AG04450 (cell line): ENCODE results near the gene KRTAP4-1. TPM values are rescaled to one million over a fixed set of nuclear protein-coding genes. Genes with fewer than 3 reads are reported as not detected.
"Not testable (repeated sequence)": the region's sequence is repeated elsewhere in the genome, so short reads cannot be mapped to it uniquely, and the experiment has no call there.

Experiments used
- CTCF ChIA-PET: fragments of 300-600, 350-600 bp; formaldehyde crosslinking; extraction: SDS; loops from one replicate; lab custom pipeline; 2022; ENCODE audit warnings: antibody characterized with exemption, inconsistent platforms; lab: Charles Lee
- POLR2A ChIA-PET: fragments of 350-600 bp; formaldehyde crosslinking; extraction: SDS; loops from one replicate; lab custom pipeline; 2021; ENCODE audit warnings: antibody characterized with exemption, inconsistent platforms; lab: Yijun Ruan, JAX
- DNase-seq: peaks from one replicate; pipeline ENCODE4 v3.0.0-alpha.2; 2011; ENCODE audit warnings: low read depth, low spot score
- H3K27ac ChIP-seq: one replicate; pipeline ENCODE4 v1.5.1; 2012; ENCODE audit warnings: low read depth, low read length, control low read depth
- H3K27me3 ChIP-seq: one replicate; pipeline ENCODE4 v1.6.0; 2012; ENCODE audit warnings: low read length; ENCODE audit not compliant: control insufficient read depth, insufficient read depth
- H3K4me3 ChIP-seq: 2 replicates; pipeline ENCODE4 v1.5.1; 2011; ENCODE audit warnings: mild to moderate bottlenecking, low read depth, low read length, control low read depth
- H3K9me3 ChIP-seq: 2 replicates; pipeline ENCODE4 v1.5.1; 2012; ENCODE audit warnings: low read length; ENCODE audit not compliant: control insufficient read depth, insufficient read depth
- polyA plus RNA-seq: library from polyadenylated mRNA; depleted of rRNA; stranded (reverse); fragments of >200 nt; gene quantifications from 2 replicates; pipeline ENCODE4 v1.2.3, GENCODE V29; 2011
- TF ChIP-seq, protein P1 (sequence below): IDR thresholded peaks from 2 replicates; pipeline ENCODE4 v1.5.1; 2011; ENCODE audit warnings: low read depth, low read length, control low read depth, inconsistent platforms

The KRTAP4-1 gene
- polyA plus RNA-seq, 1 experiment = not detected

DNA sequence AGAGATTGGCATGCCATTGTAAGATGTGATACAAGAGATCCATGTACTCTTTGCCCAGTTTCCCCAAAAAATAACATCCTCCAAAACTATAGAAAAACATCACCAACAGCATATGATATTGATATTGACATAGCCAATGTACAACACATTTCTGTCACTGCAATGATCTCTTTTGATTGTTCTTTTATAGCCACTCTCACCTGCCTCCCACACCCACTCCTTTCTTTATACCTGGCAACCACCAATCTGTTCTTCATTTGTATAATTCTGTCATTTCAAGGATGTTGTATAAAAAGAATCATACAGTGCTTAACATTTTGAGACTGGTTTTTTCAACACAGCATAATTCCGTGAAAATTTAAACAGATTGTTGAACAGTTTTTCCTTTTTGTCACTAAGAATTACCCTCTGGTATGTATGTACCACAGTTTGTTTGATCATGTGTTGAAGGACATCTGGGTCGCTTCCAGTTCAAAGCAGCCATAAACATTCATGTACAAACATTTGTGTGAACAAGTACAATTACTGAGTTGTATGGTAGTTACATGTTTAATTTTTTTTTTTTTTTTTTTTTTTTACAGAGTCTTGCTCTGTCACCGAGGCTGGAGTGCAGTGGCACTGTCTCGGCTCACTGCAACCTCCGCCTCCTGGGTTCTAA, 14.8 kb upstream of the KRTAP4-1 start:
- TF ChIP-seq, protein P1, sequence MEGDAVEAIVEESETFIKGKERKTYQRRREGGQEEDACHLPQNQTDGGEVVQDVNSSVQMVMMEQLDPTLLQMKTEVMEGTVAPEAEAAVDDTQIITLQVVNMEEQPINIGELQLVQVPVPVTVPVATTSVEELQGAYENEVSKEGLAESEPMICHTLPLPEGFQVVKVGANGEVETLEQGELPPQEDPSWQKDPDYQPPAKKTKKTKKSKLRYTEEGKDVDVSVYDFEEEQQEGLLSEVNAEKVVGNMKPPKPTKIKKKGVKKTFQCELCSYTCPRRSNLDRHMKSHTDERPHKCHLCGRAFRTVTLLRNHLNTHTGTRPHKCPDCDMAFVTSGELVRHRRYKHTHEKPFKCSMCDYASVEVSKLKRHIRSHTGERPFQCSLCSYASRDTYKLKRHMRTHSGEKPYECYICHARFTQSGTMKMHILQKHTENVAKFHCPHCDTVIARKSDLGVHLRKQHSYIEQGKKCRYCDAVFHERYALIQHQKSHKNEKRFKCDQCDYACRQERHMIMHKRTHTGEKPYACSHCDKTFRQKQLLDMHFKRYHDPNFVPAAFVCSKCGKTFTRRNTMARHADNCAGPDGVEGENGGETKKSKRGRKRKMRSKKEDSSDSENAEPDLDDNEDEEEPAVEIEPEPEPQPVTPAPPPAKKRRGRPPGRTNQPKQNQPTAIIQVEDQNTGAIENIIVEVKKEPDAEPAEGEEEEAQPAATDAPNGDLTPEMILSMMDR = no peak
- Histone ChIP-seq H3K27me3 (no peaks in the 10 kb centered on the region), H3K4me3 (no peak overlapping the region), H3K9me3 (no peaks in the 10 kb centered on the region), H3K27ac (no peak overlapping the region)
- no peak for DNase-seq
- ChIA-PET CTCF (no interaction called here), POLR2A (no interaction called here)

DNA sequence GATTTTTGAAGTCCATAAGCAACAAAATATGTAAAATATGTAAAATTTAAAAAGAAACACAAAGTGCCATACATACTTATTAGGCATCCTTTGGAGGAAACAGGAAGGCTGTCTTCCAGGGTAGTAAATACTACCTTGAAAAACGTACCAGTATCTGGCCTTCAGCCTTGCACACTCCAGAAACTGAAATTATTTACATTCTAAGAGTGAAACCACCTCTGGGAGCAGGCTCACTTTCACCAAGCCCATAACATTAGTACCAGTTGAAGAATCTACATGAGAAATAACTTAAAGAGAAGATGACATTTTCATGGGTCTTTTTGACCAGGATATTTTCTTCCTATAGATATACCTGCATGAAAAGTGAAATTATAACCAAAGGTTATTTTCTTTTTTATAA, 11.4 kb upstream of the KRTAP4-1 start:
- no peak for DNase-seq
- Histone ChIP-seq H3K4me3 (no peak overlapping the region), H3K9me3 (no peaks in the 10 kb centered on the region), H3K27ac (no peak overlapping the region), H3K27me3 (no peaks in the 10 kb centered on the region)
- TF ChIP-seq, protein P1 = no peak
- ChIA-PET CTCF (no interaction called here), POLR2A (no interaction called here)

DNA sequence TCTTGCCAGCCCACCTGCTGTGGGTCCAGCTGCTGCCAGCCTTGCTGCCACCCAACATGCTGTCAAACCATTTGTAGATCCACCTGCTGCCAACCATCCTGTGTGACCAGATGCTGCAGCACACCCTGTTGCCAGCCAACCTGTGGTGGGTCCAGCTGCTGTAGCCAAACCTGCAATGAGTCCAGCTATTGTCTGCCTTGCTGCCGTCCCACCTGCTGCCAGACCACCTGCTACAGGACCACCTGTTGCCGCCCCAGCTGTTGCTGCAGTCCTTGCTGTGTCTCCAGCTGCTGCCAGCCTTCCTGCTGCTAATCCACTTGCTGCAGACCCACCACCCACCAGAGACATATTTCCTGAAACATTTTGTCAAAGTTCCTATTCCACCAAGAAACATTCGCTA, 5.6 kb upstream of the KRTAP4-1 start:
- POLR2A ChIA-PET = no interaction called here
- H3K9me3 ChIP-seq = peaks cover 5% of the 10 kb centered on the region; the same call in 1 of the 2 replicates
- DNase-seq = no peak
- TF ChIP-seq, protein P1 = no peak
- CTCF ChIA-PET = interaction anchor here (0.6 kb wide), 1 partner anchor 132 kb away, joined by 3 read pairs; no protein-coding TSS in a partner anchor
- H3K27ac ChIP-seq = no peak overlapping the region
- no peak overlapping the region for H3K4me3 ChIP-seq
- peaks cover 6% of the 10 kb centered on the region for H3K27me3 ChIP-seq

DNA sequence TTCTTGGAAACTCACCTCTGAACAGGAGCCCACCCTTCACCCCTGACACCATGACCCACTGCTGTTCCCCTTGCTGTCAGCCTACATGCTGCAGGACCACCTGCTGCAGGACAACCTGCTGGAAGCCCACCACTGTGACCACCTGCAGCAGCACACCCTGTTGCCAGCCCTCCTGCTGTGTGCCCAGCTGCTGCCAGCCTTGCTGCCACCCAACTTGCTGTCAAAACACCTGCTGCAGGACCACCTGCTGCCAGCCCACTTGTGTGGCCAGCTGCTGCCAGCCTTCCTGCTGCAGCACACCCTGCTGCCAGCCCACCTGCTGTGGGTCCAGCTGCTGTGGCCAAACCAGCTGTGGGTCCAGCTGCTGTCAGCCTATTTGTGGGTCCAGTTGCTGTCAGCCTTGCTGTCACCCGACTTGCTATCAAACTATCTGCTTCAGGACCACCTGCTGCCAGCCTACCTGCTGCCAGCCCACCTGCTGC, 5.2 kb upstream of the KRTAP4-1 start, which contains the start of gene KRTAP9-1:
KRTAP9-1 (plus strand) TSS at position 51 of the 482 bp plus-strand sequence; CDS start at position 51, 0 bp downstream.
- H3K9me3 ChIP-seq, DNase-seq, H3K27me3 ChIP-seq, POLR2A ChIA-PET, H3K27ac ChIP-seq, H3K4me3 ChIP-seq: not testable (repeated sequence)
- CTCF ChIA-PET = interaction anchor here (0.6 kb wide), 1 partner anchor 132 kb away, joined by 3 read pairs; no protein-coding TSS in a partner anchor

DNA sequence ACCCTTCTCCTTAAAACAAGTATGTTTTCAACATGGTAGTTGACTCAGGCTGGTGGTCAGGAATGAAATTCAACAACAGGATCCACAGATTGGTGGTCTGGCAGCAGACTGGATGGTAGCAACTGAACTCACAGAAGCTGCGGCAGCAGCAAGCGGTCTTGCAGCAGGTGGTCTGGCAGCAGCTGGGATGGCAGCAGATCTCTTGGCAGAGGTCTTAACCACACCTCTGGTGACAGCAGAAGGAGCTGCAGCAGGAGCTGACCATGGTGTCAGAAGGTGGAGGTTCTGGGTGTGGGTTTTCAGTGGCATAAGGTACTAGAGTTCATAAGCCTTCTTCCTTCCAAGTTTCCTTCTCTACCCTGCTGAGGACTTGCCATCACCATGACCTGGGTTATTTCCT, 2.2 kb upstream of the KRTAP4-1 start:
- ChIA-PET POLR2A (no interaction called here), CTCF (no interaction called here)
- no peak overlapping the region for H3K27ac ChIP-seq
- no peak for DNase-seq
- TF ChIP-seq, protein P1 = no peak
- H3K9me3 ChIP-seq = peaks cover 9% of the 10 kb centered on the region; the same call in 1 of the 2 replicates
- H3K27me3 ChIP-seq = peaks cover 6% of the 10 kb centered on the region
- H3K4me3 ChIP-seq = no peak overlapping the region
